HepG2 (cell line): ENCODE measurements around the gene CCN2. TPM values are rescaled to one million over a fixed set of nuclear protein-coding genes. Genes with fewer than 3 reads are reported as not detected.

Experiments
- KLF15 ChIP-seq: sonication (generic); formaldehyde crosslinking; IDR thresholded peaks from 2 replicates; pipeline ENCODE4 v1.8.1; 2023; ENCODE audit warnings: borderline replicate concordance, mild to moderate bottlenecking, inconsistent platforms, missing genetic modification reagents, mixed read lengths
- REL ChIP-seq: sonication (generic); formaldehyde crosslinking; conservative IDR thresholded peaks from 2 replicates; pipeline ENCODE4 v1.8.0; 2022; ENCODE audit warnings: mild to moderate bottlenecking, missing genetic modification reagents, moderate library complexity
- RXRB ChIP-seq: IDR thresholded peaks from 2 replicates; pipeline ENCODE4 v1.6.1; 2016; ENCODE audit warnings: borderline replicate concordance, missing genetic modification reagents, missing compliant biosample characterization
- ZMYM2 ChIP-seq: sonication (generic); formaldehyde crosslinking; IDR thresholded peaks from 2 replicates; pipeline ENCODE4 v1.8.0; 2022; ENCODE audit warnings: mild to moderate bottlenecking, missing genetic modification reagents
- ZNF263 ChIP-seq: sonication (generic); formaldehyde crosslinking; IDR thresholded peaks from 2 replicates; pipeline ENCODE4 v1.4.0; 2020; ENCODE audit warnings: missing genetic modification reagents
- ZNF331 ChIP-seq: sonication (generic); formaldehyde crosslinking; IDR thresholded peaks from 2 replicates; pipeline ENCODE4 v1.4.0; 2020; ENCODE audit warnings: missing genetic modification reagents
- ZNF543 ChIP-seq: sonication (generic); formaldehyde crosslinking; IDR thresholded peaks from 2 replicates; pipeline ENCODE4 v1.4.0; 2020; ENCODE audit warnings: mild to moderate bottlenecking, missing genetic modification reagents
- ZNF704 ChIP-seq: sonication (generic); formaldehyde crosslinking; IDR thresholded peaks from 2 replicates; pipeline ENCODE4 v1.8.1; 2023; ENCODE audit warnings: mild to moderate bottlenecking, inconsistent platforms, moderate library complexity, missing genetic modification reagents, borderline replicate concordance
- polyA plus RNA-seq, 8 experiments: library from polyadenylated mRNA; depleted of rRNA in 3 of 8; stranded (reverse) in 7 of 8; unstranded in 1 of 8; fragments of >200 nt; fragmentation: Illumina TruSeq in 4 of 8; extraction: Trizol in 4 of 8; gene quantifications; 2 replicates each; pipeline versions ENCODE4 v1.2.1 to v1.2.3, GENCODE V29; 2011 to 2016; ENCODE audit warnings: low read depth in 4 of 8, missing spikeins in 1 of 8, mixed read lengths in 1 of 8; ENCODE audit not compliant: insufficient read depth in 1 of 8
- total RNA-seq, 5 experiments: library from RNA; depleted of rRNA; stranded (reverse); fragments of >200 nt; fragmentation: Illumina TruSeq; extraction: Trizol; gene quantifications; 2 replicates each; pipeline ENCODE4 v1.2.3, GENCODE V29; 2016; ENCODE audit warnings: low read depth in 1 of 5
- TF ChIP-seq, protein P1 (sequence below): sonication (generic); formaldehyde crosslinking; IDR thresholded peaks from 2 replicates; pipeline ENCODE4 v1.5.0; 2020; ENCODE audit warnings: mild to moderate bottlenecking, missing genetic modification reagents, borderline replicate concordance
- TF ChIP-seq, protein P2 (sequence below): IDR thresholded peaks from 2 replicates; pipeline ENCODE4 v1.6.1; 2012; ENCODE audit warnings: low read length, improper control_type of control experiment
- TF ChIP-seq, protein P3 (sequence below): sonication (generic); formaldehyde crosslinking; conservative IDR thresholded peaks from 2 replicates; pipeline ENCODE4 v1.4.0; 2020; ENCODE audit warnings: missing genetic modification reagents

The CCN2 gene
- total and polyA plus RNA-seq, 2 of the 13 experiments (the other 11 are each of a cell fraction or from before 2014, with no cell fraction given) = 34.7 to 316 TPM

- TF ChIP-seq KLF15 (CRISPR knock-in tag) (no peak), ZNF331 (CRISPR knock-in tag) (peak; percentile 77; the same call in 1 of the 2 replicates), ZNF263 (CRISPR knock-in tag) (no peak), ZNF704 (CRISPR knock-in tag) (no peak), REL (CRISPR knock-in tag) (no peak), RXRB (CRISPR knock-in tag) (peak; percentile 88), ZMYM2 (CRISPR knock-in tag) (peak; percentile 77), ZNF543 (CRISPR knock-in tag) (peak; percentile 46; the same call in 1 of the 2 replicates)
- TF ChIP-seq, protein P1, sequence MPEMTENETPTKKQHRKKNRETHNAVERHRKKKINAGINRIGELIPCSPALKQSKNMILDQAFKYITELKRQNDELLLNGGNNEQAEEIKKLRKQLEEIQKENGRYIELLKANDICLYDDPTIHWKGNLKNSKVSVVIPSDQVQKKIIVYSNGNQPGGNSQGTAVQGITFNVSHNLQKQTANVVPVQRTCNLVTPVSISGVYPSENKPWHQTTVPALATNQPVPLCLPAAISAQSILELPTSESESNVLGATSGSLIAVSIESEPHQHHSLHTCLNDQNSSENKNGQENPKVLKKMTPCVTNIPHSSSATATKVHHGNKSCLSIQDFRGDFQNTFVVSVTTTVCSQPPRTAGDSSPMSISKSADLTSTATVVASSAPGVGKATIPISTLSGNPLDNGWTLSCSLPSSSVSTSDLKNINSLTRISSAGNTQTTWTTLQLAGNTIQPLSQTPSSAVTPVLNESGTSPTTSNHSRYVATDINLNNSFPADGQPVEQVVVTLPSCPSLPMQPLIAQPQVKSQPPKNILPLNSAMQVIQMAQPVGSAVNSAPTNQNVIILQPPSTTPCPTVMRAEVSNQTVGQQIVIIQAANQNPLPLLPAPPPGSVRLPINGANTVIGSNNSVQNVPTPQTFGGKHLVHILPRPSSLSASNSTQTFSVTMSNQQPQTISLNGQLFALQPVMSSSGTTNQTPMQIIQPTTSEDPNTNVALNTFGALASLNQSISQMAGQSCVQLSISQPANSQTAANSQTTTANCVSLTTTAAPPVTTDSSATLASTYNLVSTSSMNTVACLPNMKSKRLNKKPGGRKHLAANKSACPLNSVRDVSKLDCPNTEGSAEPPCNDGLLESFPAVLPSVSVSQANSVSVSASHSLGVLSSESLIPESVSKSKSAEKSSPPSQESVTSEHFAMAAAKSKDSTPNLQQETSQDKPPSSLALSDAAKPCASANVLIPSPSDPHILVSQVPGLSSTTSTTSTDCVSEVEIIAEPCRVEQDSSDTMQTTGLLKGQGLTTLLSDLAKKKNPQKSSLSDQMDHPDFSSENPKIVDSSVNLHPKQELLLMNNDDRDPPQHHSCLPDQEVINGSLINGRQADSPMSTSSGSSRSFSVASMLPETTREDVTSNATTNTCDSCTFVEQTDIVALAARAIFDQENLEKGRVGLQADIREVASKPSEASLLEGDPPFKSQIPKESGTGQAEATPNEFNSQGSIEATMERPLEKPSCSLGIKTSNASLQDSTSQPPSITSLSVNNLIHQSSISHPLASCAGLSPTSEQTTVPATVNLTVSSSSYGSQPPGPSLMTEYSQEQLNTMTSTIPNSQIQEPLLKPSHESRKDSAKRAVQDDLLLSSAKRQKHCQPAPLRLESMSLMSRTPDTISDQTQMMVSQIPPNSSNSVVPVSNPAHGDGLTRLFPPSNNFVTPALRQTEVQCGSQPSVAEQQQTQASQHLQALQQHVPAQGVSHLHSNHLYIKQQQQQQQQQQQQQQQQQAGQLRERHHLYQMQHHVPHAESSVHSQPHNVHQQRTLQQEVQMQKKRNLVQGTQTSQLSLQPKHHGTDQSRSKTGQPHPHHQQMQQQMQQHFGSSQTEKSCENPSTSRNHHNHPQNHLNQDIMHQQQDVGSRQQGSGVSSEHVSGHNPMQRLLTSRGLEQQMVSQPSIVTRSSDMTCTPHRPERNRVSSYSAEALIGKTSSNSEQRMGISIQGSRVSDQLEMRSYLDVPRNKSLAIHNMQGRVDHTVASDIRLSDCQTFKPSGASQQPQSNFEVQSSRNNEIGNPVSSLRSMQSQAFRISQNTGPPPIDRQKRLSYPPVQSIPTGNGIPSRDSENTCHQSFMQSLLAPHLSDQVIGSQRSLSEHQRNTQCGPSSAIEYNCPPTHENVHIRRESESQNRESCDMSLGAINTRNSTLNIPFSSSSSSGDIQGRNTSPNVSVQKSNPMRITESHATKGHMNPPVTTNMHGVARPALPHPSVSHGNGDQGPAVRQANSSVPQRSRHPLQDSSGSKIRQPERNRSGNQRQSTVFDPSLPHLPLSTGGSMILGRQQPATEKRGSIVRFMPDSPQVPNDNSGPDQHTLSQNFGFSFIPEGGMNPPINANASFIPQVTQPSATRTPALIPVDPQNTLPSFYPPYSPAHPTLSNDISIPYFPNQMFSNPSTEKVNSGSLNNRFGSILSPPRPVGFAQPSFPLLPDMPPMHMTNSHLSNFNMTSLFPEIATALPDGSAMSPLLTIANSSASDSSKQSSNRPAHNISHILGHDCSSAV (CRISPR knock-in tag) = no peak
- TF ChIP-seq, protein P2, sequence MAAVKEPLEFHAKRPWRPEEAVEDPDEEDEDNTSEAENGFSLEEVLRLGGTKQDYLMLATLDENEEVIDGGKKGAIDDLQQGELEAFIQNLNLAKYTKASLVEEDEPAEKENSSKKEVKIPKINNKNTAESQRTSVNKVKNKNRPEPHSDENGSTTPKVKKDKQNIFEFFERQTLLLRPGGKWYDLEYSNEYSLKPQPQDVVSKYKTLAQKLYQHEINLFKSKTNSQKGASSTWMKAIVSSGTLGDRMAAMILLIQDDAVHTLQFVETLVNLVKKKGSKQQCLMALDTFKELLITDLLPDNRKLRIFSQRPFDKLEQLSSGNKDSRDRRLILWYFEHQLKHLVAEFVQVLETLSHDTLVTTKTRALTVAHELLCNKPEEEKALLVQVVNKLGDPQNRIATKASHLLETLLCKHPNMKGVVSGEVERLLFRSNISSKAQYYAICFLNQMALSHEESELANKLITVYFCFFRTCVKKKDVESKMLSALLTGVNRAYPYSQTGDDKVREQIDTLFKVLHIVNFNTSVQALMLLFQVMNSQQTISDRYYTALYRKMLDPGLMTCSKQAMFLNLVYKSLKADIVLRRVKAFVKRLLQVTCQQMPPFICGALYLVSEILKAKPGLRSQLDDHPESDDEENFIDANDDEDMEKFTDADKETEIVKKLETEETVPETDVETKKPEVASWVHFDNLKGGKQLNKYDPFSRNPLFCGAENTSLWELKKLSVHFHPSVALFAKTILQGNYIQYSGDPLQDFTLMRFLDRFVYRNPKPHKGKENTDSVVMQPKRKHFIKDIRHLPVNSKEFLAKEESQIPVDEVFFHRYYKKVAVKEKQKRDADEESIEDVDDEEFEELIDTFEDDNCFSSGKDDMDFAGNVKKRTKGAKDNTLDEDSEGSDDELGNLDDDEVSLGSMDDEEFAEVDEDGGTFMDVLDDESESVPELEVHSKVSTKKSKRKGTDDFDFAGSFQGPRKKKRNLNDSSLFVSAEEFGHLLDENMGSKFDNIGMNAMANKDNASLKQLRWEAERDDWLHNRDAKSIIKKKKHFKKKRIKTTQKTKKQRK = no peak
- TF ChIP-seq, protein P3, sequence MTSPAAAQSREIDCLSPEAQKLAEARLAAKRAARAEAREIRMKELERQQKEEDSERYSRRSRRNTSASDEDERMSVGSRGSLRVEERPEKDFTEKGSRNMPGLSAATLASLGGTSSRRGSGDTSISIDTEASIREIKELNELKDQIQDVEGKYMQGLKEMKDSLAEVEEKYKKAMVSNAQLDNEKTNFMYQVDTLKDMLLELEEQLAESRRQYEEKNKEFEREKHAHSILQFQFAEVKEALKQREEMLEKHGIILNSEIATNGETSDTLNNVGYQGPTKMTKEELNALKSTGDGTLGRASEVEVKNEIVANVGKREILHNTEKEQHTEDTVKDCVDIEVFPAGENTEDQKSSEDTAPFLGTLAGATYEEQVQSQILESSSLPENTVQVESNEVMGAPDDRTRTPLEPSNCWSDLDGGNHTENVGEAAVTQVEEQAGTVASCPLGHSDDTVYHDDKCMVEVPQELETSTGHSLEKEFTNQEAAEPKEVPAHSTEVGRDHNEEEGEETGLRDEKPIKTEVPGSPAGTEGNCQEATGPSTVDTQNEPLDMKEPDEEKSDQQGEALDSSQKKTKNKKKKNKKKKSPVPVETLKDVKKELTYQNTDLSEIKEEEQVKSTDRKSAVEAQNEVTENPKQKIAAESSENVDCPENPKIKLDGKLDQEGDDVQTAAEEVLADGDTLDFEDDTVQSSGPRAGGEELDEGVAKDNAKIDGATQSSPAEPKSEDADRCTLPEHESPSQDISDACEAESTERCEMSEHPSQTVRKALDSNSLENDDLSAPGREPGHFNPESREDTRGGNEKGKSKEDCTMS (CRISPR knock-in tag) = no peak
Measured at GRCh38 chr6:131980791-131981623, 29.8 kb upstream of the CCN2 start (continued).
